GM21529 (cell line): Measurements from ENCODE around the gene NLRP9.

ENCODE experiments used
- ATAC-seq: cut with Tn5 transposase; IDR thresholded peaks from one replicate; pipeline ENCODE4 v1.9.1; 2021; ENCODE audit not compliant: unreplicated experiment

The NLRP9 gene

GRCh38 chr19:55704494-55705245, 33.5 kb downstream of the NLRP9 start:
- no peak for ATAC-seq

GRCh38 chr19:55703790-55704215, 34.4 kb downstream of the NLRP9 start:
- ATAC-seq, result no peak

DNA sequence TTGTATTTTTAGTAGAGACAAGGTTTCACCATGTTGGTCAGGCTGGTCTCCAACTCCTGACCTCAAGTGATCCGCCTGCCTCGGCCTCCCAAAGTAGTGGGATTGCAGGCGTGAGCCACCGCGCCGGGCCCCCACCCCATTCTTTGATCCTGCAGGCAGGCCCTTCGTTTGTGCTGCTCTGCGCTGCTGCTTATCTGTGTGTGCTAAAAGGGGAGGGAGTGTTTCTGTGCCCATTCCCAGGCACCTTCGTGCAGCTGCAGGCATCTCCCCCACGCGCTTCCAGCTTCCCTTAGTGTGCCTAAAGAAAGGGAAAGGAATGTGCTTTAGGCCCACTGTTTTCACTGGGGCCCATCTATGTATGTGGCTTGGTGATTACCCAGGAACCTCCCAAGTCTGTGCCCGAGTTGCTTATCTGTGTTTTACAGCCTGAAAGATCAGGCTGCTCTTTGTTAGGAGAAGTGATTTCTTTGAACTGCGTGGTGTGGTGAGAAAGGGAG, 36.0 kb downstream of the NLRP9 start:
- ATAC-seq, result no peak

DNA sequence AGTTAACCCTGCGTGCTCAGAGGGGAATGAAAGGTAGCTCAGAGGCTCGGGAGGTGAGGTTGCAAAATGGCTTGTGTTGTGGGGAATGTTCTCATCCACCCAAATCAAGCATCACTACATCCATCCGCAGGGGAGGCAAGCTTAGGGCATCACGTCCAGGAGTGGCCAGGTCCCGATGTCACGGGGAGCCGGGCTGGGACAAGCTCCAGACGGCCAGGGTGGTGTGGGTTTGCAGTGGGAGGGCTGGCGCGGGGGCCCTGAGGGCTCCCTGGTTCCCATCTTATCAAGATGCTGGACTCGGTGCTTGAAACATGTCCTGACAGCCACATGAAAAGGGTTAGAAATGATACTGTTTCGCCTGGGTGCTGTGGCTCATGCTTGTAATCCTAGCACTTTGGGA, 37.4 kb downstream of the NLRP9 start:
- no peak for ATAC-seq

DNA sequence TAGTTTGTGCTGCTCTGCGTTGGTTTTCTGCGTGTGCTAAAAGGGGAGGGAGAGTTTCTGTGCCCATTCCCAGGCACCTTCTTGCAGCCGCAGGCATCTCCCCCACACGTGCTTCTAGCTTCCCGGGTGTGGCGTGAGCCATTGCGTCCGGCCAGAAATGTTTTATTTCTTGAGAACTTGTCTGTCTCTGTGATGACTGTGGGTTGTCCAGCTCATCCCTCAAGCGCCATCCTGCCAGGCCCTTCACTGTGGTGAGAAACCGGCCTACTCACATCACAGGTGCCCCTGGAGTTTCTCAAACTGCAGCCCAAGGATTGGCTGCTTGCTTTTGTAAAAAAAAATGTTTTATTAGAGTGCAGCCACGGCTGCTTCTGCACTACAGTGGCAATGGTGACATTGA, 39.0 kb downstream of the NLRP9 start:
- ATAC-seq, result no peak

DNA sequence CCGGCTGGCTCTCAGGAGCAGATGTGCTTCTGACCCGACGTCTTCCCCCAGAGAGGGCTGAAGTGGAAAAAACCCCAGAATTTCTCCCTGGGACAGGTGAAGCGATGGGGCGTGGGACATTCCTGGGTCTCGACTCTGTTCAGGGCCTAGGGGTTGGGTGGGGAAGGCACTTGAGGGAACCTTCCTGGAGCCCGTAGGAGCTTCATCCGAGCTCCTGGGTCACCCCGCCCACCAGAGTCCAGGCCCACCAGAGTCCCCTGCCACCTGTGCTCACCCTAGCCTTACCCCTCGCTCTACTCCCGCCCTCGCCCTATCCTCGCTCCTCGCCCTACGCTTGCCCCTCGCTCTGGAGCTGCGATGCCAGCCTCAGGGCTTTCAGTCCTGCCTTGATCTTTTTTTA, 39.9 kb downstream of the NLRP9 start:
- no peak for ATAC-seq

GRCh38 chr19:55697698-55698097, 40.5 kb downstream of the NLRP9 start:
- ATAC-seq, result no peak

DNA sequence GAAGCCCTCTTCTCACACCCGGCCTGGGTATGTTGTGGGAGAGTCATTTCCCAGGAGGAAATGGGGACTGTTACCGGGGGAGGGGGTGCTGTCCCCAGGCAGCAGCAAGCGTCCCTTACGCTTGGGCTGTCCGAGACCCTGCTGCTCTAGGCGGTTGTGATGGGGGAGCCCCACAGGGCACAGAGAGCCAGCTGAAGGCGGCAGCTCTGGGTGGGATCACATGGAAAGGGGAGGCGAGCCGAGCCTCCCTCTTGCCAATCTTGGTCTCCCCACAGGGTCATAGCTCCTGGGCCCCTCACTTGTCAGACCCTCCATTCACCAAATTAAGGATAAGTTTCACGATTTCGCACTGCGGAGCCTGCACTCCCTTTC, 41.1 kb downstream of the NLRP9 start:
- ATAC-seq, result no peak

GRCh38 chr19:55696301-55697068, 41.7 kb downstream of the NLRP9 start:
- no peak for ATAC-seq

DNA sequence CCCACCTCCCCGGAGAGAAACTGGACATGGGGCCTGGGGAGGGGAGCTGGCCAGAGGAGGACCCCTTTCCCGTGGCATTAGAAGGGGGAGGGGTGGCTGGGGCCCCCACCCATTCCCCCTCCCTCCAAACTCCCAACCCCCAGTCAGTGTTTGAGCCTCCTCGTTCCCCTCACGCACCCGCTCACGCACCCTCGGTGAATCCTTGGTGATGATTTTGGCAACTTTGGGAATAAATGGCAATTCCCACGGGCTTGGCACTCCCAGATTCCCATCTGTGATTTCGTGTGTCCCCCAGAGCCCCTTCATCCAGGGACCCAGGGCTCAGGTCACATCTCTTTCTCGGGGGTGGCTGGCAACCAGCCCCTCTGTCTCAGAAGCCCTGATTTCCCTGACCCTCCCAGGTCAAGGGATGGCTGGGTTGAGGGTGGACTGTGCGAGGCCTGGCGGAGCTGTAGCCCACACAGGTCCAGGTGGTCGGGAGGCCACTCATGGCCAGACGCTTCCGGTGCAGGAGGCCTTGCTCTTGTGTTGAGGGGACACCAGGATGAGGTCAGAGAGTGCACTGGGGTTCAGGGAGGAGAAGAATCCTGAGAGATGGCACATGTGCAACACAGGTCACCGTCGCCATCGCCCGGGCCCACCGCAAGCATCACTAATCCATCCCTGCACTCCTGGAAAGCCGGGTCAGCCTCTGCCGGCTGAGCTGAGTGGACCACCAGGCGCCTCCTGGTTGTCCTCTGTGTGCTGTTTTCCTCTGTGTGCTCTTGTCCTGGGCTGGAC, 42.5 kb downstream of the NLRP9 start:
- ATAC-seq, result no peak

- no peak for ATAC-seq
Measured at GRCh38 chr19:55694656-55695491, 43.3 kb downstream of the NLRP9 start.

- no peak for ATAC-seq
Measured at GRCh38 chr19:55694241-55694655, 44.0 kb downstream of the NLRP9 start.

DNA sequence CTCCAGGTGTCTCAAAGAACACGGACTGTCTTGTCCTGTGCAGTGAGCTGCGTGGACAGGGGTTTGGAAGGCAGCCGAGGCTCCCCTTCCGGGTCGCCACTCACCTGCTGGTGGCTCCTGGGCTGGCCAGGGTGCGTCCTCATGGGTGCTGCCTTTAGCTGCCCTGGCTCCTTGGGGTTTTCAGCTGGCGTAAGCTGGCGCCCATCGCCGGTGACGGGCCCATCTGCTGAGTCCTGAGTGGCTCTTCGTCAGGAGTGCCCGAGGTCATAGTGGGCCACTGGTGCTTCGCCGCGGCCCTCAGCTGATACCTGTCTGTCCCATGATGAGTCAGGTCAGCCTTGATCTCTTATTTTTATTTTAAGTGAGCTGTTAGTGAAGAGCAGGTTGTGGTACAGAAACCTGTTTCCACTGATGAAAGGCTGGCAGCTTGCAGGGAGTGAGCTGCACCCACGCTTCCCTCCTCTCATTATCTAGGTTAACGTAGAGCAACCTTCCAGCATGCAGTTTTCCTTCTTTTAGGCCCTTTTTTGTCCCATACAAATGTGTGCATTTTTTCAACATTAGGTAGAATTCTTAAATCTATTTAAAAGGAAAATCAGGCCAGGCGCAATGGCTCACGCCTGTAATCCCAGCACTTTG, 44.7 kb downstream of the NLRP9 start:
- no peak for ATAC-seq

GRCh38 chr19:55692681-55693081, 45.5 kb downstream of the NLRP9 start:
- ATAC-seq, result no peak

GRCh38 chr19:55691561-55692481, 46.4 kb downstream of the NLRP9 start:
- no peak for ATAC-seq

DNA sequence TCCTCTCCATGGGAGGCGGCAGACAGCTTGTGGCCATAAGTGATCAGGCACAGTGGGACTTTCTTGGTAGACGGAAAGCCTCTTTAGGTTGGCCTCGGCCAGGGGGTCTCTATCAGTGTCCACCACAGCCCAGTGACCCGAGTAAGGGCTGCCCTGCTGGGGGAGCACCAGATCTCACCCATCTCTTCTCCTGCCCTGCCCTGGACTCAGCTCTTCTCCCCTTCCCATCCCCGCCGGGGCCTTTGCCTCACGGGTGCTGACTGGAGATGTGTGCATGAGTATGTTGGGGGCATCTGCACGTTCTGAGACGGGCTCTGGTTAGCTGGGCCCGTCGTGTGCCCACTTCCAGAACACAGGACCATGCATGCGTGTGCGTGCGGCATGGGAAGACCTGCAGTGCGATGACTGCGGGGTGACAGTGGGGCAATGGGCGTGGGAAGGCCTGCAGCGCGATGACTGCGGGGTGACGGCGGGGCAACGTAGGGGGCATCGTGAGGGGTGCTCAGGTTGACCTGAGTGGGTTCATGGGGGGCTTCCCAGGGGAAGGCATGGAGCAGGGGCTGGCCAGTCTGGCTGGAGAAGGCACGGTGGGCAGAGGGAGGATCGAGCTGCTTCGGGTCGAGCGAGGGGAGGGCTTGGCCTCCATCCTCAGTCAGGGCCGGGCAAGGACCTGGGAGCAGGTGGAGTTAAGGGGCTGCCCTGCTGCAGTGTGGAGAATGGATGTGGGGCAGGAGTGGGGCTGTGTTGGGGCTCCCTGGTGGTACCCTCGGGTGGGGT, 47.2 kb downstream of the NLRP9 start:
- ATAC-seq, result no peak

GRCh38 chr19:55690109-55690768, 48.0 kb downstream of the NLRP9 start:
- ATAC-seq, result no peak
